Testis (tissue), 3 donors: ENCODE data around the gene OMD. TPM values are rescaled to one million over a fixed set of nuclear protein-coding genes. Genes with fewer than 3 reads are reported as not detected.

Experiments
- DNase-seq: peaks from one replicate; pipeline ENCODE4 v3.0.0-alpha.2; 2019
- H3K27ac ChIP-seq, 2 donors: fragments of 200-600 bp; sonication (generic); one replicate each; pipeline ENCODE4 v1.5.1; 2019
- H3K27me3 ChIP-seq: fragments of 200-600 bp; sonication (generic); one replicate; pipeline ENCODE4 v1.5.1; 2019
- H3K36me3 ChIP-seq: fragments of 200-600 bp; sonication (generic); one replicate; pipeline ENCODE4 v1.5.1; 2017; ENCODE audit warnings: low read depth; ENCODE audit errors: missing control alignments
- H3K4me1 ChIP-seq: fragments of 200-600 bp; sonication (generic); one replicate; pipeline ENCODE4 v1.5.1; 2019
- H3K4me3 ChIP-seq, 2 donors: fragments of 200-600 bp; sonication (generic); one replicate each; pipeline ENCODE4 v1.5.1; 2017 to 2019
- H3K9me3 ChIP-seq: fragments of 200-600 bp; sonication (generic); one replicate; pipeline ENCODE4 v1.5.1; 2017
- CTCF ChIP-seq, 3 experiments: fragments of 450-650 bp in 2 of 3; fragments of 200-600 bp in 1 of 3; sonication (generic) in 1 of 3; IDR thresholded peaks; one replicate each; pipeline ENCODE4 v1.5.1; 2016 to 2019; ENCODE audit warnings: antibody characterized with exemption in 3 of 3, mild to moderate bottlenecking in 2 of 3, moderate library complexity in 1 of 3
- POLR2A ChIP-seq: fragments of 450-650 bp; IDR thresholded peaks from one replicate; pipeline ENCODE4 v1.6.1; 2017; ENCODE audit warnings: antibody characterized with exemption, mild to moderate bottlenecking, moderate library complexity
- WGBS, 2 donors: methylation state at CpG; one replicate each; pipeline ENCODE4 v1.1.5; 2018; 5-methylcytosine and 5-hydroxymethylcytosine counted together
- intact Hi-C: fragments of 100-400 bp; cut with DNase I; formaldehyde crosslinking; loops from one replicate; pipeline ENCODE4 v1.15.1; 2023; ENCODE audit warnings: low total_unique reads
- polyA plus RNA-seq: library from polyadenylated mRNA; stranded (reverse); fragments of 350-450 nt; fragmentation: Illumina TruSeq; extraction: RNeasy Lipid Tissue Mini Kit (QIAGEN cat#74804); gene quantifications from one replicate; pipeline ENCODE4 v1.2.3, GENCODE V29; 2014; ENCODE audit warnings: low read depth, low replicate concordance; ENCODE audit not compliant: insufficient read depth
- total RNA-seq, 2 donors: library from RNA; depleted of rRNA; stranded (reverse); fragments of >200 nt; gene quantifications; one replicate each; pipeline ENCODE4 v1.2.3, GENCODE V29; 2016

Gene OMD
- total and polyA plus RNA-seq, 3 donors from 2014 or later, result 1.1 to 4.9 (median 2.5) TPM

DNA sequence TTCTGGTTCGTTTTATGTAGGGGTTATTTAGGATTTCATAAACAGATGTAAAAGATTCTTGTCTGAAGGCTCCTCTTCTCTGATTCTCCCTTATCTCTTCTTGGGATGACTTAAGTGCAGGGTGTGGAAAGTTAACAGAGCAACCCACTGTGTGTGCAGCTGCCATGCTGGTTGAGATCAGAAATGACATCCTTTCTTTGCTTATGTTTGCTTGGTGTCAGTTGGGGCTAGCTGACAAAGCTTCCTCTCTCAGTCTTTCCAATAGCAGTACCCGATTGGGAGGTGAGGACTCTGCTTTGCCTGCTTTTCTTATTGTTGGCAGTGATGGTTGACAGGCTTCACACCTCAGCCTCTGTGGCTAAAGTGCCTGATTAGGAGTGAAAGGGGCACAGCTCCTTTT, 46.4 kb downstream of the OMD start:
- Histone ChIP-seq H3K4me1 (no peaks in the 10 kb centered on the region), H3K27ac (no peak overlapping the region), H3K27me3 (no peaks in the 10 kb centered on the region), H3K9me3 (no peaks in the 10 kb centered on the region), H3K4me3 (no peak overlapping the region), H3K36me3 (no peaks in the 10 kb centered on the region)
- no peak for DNase-seq
- TF ChIP-seq CTCF (IDR thresholded peaks at IDR 0.05), result no peak
- no peak for TF ChIP-seq POLR2A
- 77 to 86% methylated on average over 2 of the region's 2 CpGs for WGBS, 2 donors
- intact Hi-C loops, result no loop called here

GRCh38 chr9:92373167-92373566, 51.1 kb downstream of the OMD start:
- no peaks in the 10 kb centered on the region for H3K4me1 ChIP-seq
- H3K36me3 ChIP-seq, result no peaks in the 10 kb centered on the region
- TF ChIP-seq CTCF (IDR thresholded peaks at IDR 0.05) (no peak), POLR2A (no peak)
- no peak overlapping the region for H3K27ac ChIP-seq
- H3K27me3 ChIP-seq, result no peaks in the 10 kb centered on the region
- 98% methylated on average over 2 of the region's 2 CpGs for WGBS, 2 donors
- no peak overlapping the region for H3K4me3 ChIP-seq
- no peaks in the 10 kb centered on the region for H3K9me3 ChIP-seq
- DNase-seq, result no peak
- intact Hi-C loops, result no loop called here

GRCh38 chr9:92369075-92369474, 55.2 kb downstream of the OMD start:
- Histone ChIP-seq H3K4me1 (no peaks in the 10 kb centered on the region), H3K36me3 (no peaks in the 10 kb centered on the region), H3K9me3 (no peaks in the 10 kb centered on the region), H3K27ac (no peak overlapping the region), H3K27me3 (no peaks in the 10 kb centered on the region), H3K4me3 (no peak overlapping the region)
- no peak for DNase-seq
- TF ChIP-seq CTCF (IDR thresholded peaks at IDR 0.05) (no peak), POLR2A (no peak)
- intact Hi-C loops, result no loop called here
- WGBS, 2 donors, result 46 to 72% methylated on average over 2 of the region's 2 CpGs

Other genes starting within 250 kb of the OMD start
- 100 to 1,000 TPM; 112 to 143 TPM for gene IARS1, start 130.8 kb downstream of the OMD start, total RNA-seq
- 57.2 TPM for gene IARS1, start 130.8 kb downstream of the OMD start, polyA plus RNA-seq
- 10 to 100 TPM; 46.0 to 60.5 TPM for gene NOL8, start 99.1 kb downstream of the OMD start, total RNA-seq
- 12.5 TPM for gene NOL8, start 99.1 kb downstream of the OMD start, polyA plus RNA-seq
- gene CENPP, start 98.5 kb downstream of the OMD start, total RNA-seq, result 10 to 100 TPM in 1 of 2 donors, 1 to 10 TPM in 1; 8.1 to 12.1 TPM
- gene CENPP, start 98.5 kb downstream of the OMD start, polyA plus RNA-seq, result 9.6 TPM
- 1 to 10 TPM; 4.9 to 9.5 TPM for gene OGN, start 19.9 kb downstream of the OMD start, total RNA-seq
- gene OGN, start 19.9 kb downstream of the OMD start, polyA plus RNA-seq, result 18.4 TPM
- gene ASPN, start 58.0 kb upstream of the OMD start, total RNA-seq, result under 1 TPM; 0.12 to 0.39 TPM
- 5.0 TPM for gene ASPN, start 58.0 kb upstream of the OMD start, polyA plus RNA-seq
- gene ECM2, start 111.5 kb upstream of the OMD start, total RNA-seq, result 10 to 100 TPM; 16.7 to 16.8 TPM
- gene ECM2, start 111.5 kb upstream of the OMD start, polyA plus RNA-seq, result 26.9 TPM
- gene IPPK, start 245.7 kb upstream of the OMD start, total RNA-seq, result 10 to 100 TPM; 21.0 to 25.0 TPM
- 21.9 TPM for gene IPPK, start 245.7 kb upstream of the OMD start, polyA plus RNA-seq